G401 (cell line): ENCODE results near the gene NEO1. TPM values are rescaled to one million over a fixed set of nuclear protein-coding genes. Genes with fewer than 3 reads are reported as not detected.

ENCODE experiments used
- DNase-seq: peaks from one replicate; pipeline ENCODE4 v3.0.0-alpha.2; 2015; ENCODE audit warnings: low spot score
- in situ Hi-C: cut with HindIII; loops from 2 replicates; pipeline ENCODE4 v1.10.0; 2016; ENCODE audit warnings: low sequenced_read_pairs, mixed read lengths
- total RNA-seq: library from RNA; depleted of rRNA; stranded (reverse); fragments of >200 nt; shearing (Covaris generic); gene quantifications from 2 replicates; pipeline ENCODE4 v1.2.3, GENCODE V29; 2014

The NEO1 gene
- total RNA-seq, 1 experiment from 2014 or later = 0.81 TPM

GRCh38 chr15:73069109-73069508, 16.8 kb downstream of the NEO1 start:
- no peak for DNase-seq
- in situ Hi-C loops = no loop called here

DNA sequence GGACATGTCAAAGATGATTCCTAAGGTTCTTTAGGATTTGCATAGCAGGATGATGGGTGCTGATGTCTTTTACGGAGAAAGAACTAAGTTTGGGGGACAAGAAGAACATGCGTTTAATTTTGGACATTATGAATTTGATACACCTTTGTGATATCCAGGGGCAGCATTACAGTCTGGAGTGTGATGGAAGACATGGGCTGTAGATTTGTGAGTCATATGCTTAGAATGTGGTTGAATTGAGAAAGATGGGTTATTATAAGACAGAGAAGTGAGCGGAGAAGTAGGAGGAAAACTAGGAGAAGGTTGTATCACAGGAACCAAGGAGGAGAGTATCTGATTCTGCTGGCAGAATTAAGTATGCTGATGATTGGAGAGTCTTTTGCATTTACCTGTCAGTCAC, 20.6 kb downstream of the NEO1 start:
- in situ Hi-C loops = no loop called here
- DNase-seq = no peak

- DNase-seq = no peak
- in situ Hi-C loops = no loop called here
Observed at GRCh38 chr15:73074241-73074640, 22.0 kb downstream of the NEO1 start.

DNA sequence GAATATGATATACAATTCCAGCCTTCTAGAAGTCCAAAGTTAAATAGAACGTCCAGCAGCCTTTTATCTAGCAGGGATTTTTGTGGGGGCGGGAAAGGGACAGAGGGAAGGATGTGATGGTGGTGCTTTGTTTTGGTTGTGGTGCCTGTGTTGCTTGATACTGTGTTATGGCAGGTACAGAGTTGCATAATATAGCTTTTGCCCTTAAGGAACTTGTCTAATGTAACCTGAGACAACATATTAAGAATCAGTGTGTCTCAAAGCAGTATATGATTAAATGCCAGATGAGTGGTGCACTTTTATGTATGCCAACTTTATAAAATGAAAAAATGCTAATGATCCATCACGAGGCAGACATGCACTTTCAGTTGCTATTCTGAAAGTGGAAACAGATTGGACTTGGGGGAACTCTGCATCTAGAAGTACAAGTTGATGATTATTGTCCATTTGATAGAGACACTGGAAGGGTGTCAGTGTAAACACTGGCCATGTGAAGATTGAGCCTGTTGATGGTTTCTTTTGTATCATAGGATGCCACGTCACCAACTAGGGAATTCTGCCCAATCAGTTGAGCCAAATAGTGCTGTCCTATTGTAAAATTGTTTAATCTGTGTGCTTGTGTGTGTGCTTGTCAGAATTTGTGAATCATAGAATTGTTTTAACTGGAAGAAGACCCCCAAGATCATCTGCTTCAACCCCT, 23.0 kb downstream of the NEO1 start:
- peak; percentile 19 for DNase-seq
- in situ Hi-C loops = no loop called here

DNA sequence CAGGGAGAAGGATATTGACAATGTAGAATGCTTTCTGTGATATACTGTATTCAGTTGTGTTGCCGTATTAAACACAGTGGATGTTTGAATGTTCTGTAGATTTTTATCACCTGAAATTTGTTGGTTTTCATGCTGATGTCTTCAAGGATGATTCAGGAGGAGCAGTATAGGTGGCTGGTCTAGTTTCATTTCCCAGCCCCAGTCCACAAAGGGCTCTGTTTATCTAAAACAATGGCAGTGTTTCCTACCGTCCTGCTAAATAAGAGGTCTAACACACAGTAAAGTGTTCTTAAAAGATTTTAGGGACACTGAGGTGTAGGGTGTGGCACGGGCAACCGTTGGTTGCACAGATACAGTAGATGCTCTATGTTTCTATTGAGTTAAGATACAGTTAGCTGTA, 26.0 kb downstream of the NEO1 start:
- no peak for DNase-seq
- in situ Hi-C loops = no loop called here

DNA sequence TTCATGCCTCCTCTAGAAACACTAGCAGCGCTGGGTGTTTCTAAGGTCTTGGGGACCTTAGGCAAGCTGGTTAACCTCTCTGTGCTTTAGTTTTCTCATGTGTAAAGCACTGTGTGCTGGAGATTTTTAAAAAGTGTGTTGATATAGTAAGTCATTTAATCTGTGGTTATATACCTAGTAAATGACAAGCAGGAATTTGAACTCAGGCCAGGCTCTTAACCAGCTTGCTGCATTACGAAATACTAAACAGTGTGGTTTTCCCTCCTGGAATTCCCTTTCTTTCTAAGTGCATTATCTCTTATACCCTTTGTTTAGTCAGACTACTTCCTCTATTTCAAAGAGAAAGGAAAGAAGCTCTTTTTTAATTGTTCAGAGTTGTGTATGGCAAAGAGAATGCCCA, 26.5 kb downstream of the NEO1 start:
- no peak for DNase-seq
- in situ Hi-C loops = no loop called here

- in situ Hi-C loops = no loop called here
- DNase-seq = no peak
Observed at GRCh38 chr15:73079565-73079964, 27.3 kb downstream of the NEO1 start.

DNA sequence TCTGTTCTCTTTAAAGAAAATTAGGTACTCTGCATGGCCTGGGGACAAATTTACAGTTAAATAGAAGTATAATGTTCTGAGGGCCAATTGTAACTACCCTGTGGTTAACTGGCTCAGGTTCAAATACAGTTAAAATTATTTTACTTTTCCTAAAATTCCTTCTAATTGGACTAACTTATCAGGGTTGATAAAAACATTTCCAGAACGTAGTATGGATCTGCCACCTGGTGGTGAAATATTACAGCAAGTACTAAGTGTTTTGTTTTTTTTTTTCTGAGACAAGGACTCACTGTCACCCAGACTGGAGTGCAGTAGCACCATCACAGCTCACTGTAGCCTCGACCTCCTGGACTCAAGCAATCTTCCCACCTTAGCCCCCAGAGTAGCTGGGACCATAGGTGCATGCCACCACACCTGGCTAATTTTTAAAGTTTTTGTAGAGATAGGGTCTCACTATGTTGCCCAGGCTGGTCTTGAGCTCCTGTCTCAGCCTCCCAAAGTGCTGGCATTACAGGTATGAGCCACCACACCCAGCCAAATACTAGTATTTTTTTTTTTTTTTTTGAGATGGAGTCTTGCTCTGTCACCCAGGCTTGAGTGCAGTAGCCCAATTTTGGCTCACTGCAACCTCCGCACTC, 29.2 kb downstream of the NEO1 start:
- peak; percentile 83 for DNase-seq
- in situ Hi-C loops = no loop called here

- in situ Hi-C loops = no loop called here
- DNase-seq = peak; percentile 26
Observed at GRCh38 chr15:73082812-73083211, 30.5 kb downstream of the NEO1 start.

- in situ Hi-C loops = no loop called here
- no peak for DNase-seq
Observed at GRCh38 chr15:73087098-73087497, 34.8 kb downstream of the NEO1 start.

- in situ Hi-C loops = no loop called here
- DNase-seq = no peak
Observed at GRCh38 chr15:73105064-73105463, 52.8 kb downstream of the NEO1 start.

GRCh38 chr15:73108676-73109075, 56.4 kb downstream of the NEO1 start:
- in situ Hi-C loops = no loop called here
- DNase-seq = no peak

- DNase-seq = no peak
- in situ Hi-C loops = no loop called here
Observed at GRCh38 chr15:73109765-73110164, 57.5 kb downstream of the NEO1 start.

DNA sequence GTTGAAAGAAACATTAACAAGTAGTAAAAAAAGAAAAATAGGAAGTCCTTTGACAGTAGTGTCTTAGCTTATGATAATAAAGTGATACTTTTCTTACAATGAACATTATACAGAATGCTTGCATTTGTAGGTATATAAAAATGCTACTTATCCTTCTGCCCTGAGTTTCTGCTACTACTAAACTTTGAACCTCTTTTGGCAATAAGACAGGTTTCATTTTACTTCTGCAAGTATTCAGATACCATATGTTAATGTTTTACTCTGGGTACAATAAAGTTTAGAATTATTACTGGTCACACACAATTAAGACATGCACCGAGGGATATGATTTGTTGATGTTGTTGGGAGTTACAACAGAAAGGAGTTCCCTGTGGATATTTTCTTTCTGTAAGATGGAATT, 57.9 kb downstream of the NEO1 start:
- in situ Hi-C loops = no loop called here
- no peak for DNase-seq

DNA sequence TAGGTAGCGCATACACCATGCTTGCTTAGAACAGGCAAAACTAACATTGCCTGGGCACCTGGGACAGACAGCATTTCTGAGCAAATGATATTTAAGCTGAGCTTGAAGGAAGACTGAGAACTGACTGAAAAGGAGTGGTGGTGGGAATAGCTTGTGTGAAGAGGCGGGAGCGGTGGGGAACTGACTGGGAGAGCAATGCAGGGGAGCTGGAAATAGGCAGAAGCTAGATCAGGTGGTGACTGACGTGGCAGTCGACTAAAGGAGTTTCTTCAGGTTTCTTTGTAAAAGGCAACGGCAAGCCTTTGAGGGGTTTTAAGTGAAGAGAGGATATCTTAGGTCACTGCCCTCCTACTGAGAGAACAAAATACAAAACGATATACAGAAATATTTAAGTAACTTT, 61.8 kb downstream of the NEO1 start:
- in situ Hi-C loops = no loop called here
- DNase-seq = no peak

DNA sequence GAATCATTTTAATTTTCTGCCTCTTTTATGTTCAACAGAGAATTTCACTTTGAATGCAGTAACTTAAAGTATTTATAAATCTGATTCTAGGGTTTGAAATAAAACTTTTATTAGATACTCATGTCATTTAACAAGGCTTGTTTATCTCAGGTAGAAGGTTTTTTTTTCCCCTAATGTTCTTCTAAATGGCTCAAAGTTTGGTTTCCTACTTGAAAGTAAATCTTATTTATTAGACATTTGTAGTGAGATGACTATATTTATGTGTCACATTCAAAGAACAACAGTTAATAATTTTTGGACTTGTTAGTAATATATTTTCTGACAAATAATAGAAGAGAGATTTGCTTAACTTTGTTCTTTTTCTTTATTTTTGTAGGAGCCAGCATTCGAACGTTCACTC, 63.9 kb downstream of the NEO1 start:
- DNase-seq = no peak
- in situ Hi-C loops = no loop called here

DNA sequence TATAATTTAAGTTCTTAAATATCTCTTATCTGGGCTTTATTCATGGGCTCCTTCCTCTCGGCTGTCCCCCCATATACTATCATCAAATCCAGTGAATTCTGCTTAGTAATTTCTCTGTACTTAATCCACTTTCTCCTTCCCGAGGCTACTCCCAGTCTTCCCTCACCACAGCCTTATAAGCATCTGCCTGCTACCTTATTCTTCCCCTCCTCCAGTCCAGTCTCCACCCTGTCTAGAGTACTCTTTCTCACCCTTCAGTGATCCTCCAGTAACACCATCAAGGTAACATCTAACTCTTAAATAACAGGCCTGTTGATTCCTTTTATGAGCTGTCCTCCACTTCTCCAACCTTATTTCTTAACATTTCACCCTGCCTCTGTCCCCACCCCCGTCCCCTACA, 65.8 kb downstream of the NEO1 start:
- no peak for DNase-seq
- in situ Hi-C loops = no loop called here

- in situ Hi-C loops = no loop called here
- no peak for DNase-seq
Observed at GRCh38 chr15:73119478-73119877, 67.2 kb downstream of the NEO1 start.

- in situ Hi-C loops = no loop called here
- no peak for DNase-seq
Observed at GRCh38 chr15:73120269-73120668, 68.0 kb downstream of the NEO1 start.

GRCh38 chr15:73125219-73125618, 73.0 kb downstream of the NEO1 start:
- in situ Hi-C loops = no loop called here

GRCh38 chr15:73127302-73127936, 75.2 kb downstream of the NEO1 start:
- in situ Hi-C loops = no loop called here

More at GRCh38 chr15:73125219-73125618, 73.0 kb downstream of the NEO1 start:
- no peak for DNase-seq

More at GRCh38 chr15:73127302-73127936, 75.2 kb downstream of the NEO1 start:
- peak; percentile 39 for DNase-seq
